ENCODE measurements around the gene OBSL1.

Gene OBSL1

GRCh38 chr2:219548990-219549389 lies 22.3 kb downstream of the OBSL1 start:
- no peak for DNase-seq

- DNase-seq, result no peak
These were observed 23.7 kb downstream of the OBSL1 start for GRCh38 chr2:219547621-219548020.

GRCh38 chr2:219545943-219546352 lies 25.4 kb downstream of the OBSL1 start:
- DNase-seq, result no peak

DNA sequence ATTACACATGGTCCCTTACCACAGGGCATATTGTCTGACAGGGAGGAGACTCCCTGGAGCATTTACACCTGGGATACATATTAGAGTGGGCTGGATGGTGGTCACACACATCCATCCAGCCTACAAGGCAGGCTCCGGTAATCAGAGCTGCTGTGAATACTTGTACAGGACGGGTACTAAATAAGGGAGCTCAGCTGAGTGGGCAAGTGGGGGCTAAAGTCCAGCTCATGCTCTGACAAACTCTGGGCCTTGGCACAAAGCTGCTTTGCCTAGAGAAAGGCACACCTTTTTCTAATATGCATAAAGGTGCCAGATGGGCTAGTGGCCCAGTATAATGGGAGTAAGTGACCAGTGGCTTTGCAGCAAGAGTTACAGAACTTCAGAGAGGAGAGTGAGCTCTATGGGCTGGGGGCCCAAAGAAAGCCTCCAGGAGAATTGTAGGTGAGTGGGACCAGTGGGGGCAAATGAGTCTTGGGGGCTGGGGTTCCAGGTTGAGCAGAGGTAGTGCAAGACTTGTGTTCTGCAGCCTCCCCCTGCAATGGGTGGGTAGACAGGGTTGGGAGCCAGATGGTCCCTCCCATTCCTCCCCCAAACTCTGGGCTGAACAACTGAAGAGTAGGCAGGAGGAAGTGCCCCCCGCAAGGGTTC lies 25.9 kb downstream of the OBSL1 start:
- no peak for DNase-seq

GRCh38 chr2:219544567-219544966 lies 26.8 kb downstream of the OBSL1 start:
- no peak for DNase-seq

DNA sequence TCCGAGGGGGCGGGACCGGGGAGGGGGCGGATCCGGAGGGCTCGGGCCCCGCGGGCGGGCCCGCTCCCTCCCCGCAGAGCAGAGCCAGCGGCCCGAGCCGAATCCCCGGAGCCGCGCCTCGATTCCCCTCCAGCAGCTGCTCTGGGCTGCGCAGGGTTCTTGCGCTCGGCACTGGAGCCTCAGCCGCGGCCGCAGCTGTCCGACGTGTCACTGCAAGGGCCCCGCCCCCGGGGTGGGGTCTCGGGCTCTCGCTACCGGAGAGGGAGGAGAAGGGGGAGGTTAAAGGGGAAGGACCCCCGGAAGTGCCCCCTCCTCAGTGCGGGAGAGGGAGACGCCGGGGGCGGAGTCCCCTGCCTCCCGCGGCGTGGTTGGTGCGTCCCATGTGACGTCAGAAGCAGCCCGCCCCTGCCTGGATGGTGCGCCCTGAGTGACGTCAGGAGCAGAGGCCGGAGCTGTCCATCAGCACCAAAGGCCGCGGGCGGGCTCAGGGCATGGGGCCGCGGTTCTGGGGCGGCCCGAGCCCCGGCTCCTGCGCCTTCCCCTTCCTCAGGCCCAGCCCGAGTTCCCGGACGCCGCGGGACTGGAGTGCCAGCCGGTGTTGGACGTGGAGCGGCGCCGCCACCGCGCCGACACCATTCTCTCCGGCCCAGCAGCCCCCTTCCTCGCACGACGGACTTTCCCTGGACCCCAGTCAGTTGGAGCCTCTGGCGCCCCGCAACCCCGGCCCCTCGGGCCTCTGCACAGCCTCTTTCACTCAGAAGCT lies 27.6 kb downstream of the OBSL1 start, which contains the start of the genes CHPF and TMEM198:
CHPF (minus strand) TSS at position 214 of the 763 bp plus-strand sequence. CDS start 271 bp downstream, outside the sequence.
TMEM198 (plus strand) TSS at position 433 of the 763 bp plus-strand sequence. CDS start 700 bp downstream, outside the sequence.
- DNase-seq, result peak; percentile 100

DNA sequence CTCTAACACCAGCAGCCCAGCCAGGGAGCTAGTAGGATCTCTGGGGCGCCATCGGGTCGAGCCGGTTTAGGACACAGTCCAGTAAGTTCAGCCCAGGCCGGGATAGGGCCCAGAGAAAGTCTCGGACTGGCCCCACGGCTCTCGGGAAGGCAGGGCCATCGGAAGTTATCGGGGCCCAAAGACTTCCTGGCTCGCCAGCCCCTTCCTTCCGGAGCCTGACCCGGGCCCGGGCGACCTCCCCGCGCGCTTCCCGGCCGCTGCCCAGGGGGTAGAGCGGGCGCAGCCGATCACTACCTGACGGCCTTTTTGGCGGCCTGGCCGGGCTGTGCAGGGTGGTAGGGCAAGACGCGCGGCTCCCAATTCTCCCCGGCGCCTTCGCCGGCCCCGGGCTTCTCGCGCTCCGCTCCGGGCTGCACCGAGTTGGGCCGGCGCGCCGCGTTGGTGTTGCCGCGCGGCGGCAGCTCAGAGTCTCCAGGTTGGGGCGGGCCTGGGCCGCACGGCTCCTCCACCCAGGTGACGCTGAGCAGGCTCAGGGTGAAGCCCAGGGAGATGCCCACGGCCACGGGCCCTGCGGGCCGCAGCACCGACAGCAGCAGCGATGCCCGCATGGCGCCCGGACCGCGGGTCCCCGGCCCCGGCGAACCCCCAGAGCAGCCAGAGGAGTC lies 28.3 kb downstream of the OBSL1 start:
- peak; percentile 64 for DNase-seq

DNA sequence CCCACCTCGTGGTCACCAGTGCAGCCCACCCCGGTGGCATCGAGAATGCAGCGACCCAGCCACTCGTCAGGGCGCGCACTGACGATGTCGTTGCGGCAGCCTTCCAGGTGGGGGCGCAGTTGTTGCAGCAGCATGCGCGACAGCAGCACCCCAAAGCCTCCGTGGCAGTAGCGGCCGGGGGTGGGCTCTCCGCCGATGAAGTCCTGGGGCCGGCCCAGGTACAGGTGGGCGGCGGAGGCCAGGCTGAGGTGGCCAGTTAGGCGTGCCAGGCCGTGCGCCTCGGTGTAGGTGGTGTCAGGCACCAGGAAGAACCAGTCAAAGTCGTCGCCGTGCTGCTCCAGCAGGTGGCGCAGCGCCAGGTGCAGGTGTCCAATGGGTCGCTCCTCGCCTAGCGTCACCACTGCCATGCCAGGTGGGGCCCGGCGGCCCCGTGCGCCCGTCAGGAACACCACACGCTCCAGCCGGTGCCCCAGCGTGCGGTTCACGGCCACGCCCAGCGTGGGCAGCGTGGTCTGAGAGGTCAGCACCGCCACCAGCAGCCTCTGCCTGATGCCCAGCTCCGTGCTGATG lies 29.6 kb downstream of the OBSL1 start:
- DNase-seq, result peak; percentile 92

DNA sequence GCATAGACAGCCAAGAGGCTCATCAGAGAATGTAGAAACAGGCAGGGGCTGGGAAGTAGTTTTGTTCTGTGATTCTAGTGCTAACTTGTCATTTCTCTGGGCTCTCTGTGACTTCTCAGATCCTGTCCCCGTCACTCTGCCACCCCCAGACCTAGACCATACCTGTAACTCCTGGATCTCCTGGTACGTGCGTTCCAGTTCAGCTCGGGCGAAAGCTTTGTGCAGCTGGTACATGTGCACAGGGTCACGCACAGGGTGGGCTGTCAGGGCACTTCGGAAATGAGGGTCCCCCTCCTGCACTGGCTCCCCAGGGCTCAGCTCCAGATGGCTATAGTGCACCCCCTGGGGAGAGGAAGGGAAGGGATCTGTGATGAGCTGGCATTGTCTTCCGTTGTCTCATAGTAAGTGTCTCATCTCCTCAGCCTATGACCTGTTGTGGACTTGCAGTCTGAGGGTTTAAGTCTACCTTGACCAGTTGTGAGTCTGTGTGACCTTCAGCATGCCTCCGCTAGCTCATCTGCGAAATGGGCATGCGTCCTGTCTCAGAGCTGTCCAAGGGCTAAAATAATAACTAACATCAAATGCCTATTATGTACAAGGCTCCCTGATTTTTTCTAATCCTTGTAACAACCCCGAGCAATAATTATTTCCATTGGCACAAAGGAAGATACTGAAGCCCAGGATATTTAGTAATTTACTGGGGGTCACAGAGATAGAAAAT lies 30.4 kb downstream of the OBSL1 start:
- DNase-seq, result no peak

- no peak for DNase-seq
These were observed 31.2 kb downstream of the OBSL1 start for GRCh38 chr2:219539926-219540678.

GRCh38 chr2:219538956-219539788 lies 32.2 kb downstream of the OBSL1 start:
- DNase-seq, result no peak

GRCh38 chr2:219538504-219538951 lies 32.8 kb downstream of the OBSL1 start:
- DNase-seq, result no peak

DNA sequence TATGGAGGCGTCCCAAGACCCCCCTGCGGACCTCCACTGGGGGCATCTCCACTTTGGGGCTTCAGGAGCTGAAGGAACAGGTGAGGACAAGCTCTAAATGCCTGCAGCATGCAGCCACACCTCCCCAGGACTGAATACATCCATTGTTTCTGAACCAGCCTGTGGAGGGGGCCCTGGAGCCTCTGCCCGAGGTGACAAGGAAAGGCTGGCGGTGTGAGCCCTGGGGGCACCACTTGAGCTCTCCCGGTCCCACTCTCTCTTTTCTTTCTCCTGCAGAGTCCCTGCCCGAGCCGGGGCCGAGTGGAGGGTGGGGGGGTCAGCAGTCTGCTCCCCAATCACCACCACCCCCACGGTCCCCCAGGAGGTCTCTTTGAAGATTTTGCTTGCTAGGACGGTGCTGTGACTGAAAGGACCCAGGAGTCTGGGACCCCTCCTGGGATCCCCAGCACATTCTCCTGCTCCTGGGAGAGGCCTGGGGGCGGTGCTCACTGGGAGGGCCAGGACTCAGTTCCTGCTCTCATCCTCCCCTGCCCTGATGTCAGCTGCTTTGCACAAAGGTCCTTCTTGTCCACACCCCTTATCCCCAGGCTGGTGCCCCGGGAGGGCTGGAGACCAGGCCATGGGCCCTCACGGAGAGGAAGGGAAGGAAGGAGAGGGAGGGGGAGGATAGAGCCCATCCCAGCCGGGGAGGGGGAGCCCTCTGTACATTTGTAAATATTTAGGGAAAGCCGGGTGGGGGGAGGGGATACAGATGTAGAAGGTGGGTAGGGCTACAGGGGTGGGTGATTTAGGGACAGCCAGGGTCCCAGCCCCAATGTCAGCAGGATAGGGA lies 33.5 kb downstream of the OBSL1 start:
- DNase-seq, result no peak

GRCh38 chr2:219536967-219537366 lies 34.4 kb downstream of the OBSL1 start:
- DNase-seq, result no peak

GRCh38 chr2:219536425-219536824 lies 34.9 kb downstream of the OBSL1 start:
- no peak for DNase-seq

GRCh38 chr2:219533930-219534661 lies 37.2 kb downstream of the OBSL1 start:
- DNase-seq, result no peak

GRCh38 chr2:219532378-219532649 lies 39.0 kb downstream of the OBSL1 start:
- no peak for DNase-seq

- no peak for DNase-seq
These were observed 39.5 kb downstream of the OBSL1 start for GRCh38 chr2:219531639-219532377.
